Measurements from ENCODE around the gene ALOX12. TPM values are rescaled to one million over a fixed set of nuclear protein-coding genes. Genes with fewer than 3 reads are reported as not detected.

Gene ALOX12
- polyA plus RNA-seq, 1 experiment: not detected

DNA sequence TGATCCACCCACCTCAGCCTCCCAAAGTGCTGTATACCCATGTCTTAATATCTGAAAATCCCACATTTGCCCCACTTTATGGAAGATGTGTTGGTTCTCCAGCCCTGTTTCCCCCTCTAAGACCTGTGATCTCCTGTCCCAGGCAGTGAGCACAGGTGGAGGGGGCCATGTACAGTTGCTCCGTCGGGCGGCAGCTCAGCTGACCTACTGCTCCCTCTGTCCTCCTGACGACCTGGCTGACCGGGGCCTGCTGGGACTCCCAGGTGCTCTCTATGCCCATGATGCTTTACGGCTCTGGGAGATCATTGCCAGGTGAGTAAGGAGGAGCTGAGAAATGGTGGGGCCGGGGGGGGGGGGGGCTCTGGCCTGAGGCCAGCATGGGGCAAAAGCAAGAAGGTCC, 9.9 kb downstream of the ALOX12 start:
- TF ChIP-seq, protein P1, sequence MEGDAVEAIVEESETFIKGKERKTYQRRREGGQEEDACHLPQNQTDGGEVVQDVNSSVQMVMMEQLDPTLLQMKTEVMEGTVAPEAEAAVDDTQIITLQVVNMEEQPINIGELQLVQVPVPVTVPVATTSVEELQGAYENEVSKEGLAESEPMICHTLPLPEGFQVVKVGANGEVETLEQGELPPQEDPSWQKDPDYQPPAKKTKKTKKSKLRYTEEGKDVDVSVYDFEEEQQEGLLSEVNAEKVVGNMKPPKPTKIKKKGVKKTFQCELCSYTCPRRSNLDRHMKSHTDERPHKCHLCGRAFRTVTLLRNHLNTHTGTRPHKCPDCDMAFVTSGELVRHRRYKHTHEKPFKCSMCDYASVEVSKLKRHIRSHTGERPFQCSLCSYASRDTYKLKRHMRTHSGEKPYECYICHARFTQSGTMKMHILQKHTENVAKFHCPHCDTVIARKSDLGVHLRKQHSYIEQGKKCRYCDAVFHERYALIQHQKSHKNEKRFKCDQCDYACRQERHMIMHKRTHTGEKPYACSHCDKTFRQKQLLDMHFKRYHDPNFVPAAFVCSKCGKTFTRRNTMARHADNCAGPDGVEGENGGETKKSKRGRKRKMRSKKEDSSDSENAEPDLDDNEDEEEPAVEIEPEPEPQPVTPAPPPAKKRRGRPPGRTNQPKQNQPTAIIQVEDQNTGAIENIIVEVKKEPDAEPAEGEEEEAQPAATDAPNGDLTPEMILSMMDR (IDR thresholded peaks at IDR 0.05; ENCODE audit: insufficient read depth, low read depth, low read length): no peak
- no peak overlapping the region for H3K4me3 ChIP-seq (ENCODE audit: low read depth, low read length)
- ChIA-PET CTCF (interaction anchor here (0.6 to 13.5 kb wide), 4 partner anchors 91 to 340 kb away, joined by 3 to 183 read pairs (median 30); no protein-coding TSS in a partner anchor), POLR2A (no interaction called here)
- H3K36me3 ChIP-seq (ENCODE audit: control insufficient read depth, insufficient read depth, low read length): peaks cover 8% of the 10 kb centered on the region
- no peak for DNase-seq (ENCODE audit: low read depth)
- no peaks in the 10 kb centered on the region for H3K27me3 ChIP-seq (ENCODE audit: control insufficient read depth, insufficient read depth, low read length)

DNA sequence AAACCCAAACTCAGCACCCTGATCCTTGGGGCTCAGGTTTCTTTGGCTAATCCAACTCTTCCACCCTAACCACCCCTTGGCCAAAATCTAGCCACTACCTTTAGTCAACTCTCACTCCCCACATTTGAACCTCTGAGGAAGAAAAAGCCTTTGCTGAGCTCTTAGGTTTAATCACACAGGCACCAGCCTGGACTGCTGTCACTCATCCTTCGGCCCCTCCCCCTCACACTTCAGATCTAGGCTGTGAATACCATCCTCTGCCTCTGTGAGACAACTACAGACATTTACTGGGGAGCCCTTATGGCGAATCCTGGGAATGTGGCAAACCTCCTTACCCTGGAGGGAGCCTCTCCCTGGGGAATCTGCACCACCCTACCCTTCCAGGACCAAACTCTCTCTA, 11.3 kb downstream of the ALOX12 start:
- no peak overlapping the region for H3K4me3 ChIP-seq (ENCODE audit: low read depth, low read length)
- TF ChIP-seq, protein P1 (IDR thresholded peaks at IDR 0.05; ENCODE audit: insufficient read depth, low read depth, low read length): no peak
- no peaks in the 10 kb centered on the region for H3K27me3 ChIP-seq (ENCODE audit: control insufficient read depth, insufficient read depth, low read length)
- peaks cover 7% of the 10 kb centered on the region for H3K36me3 ChIP-seq (ENCODE audit: control insufficient read depth, insufficient read depth, low read length)
- POLR2A ChIA-PET: no interaction called here
- CTCF ChIA-PET: interaction anchor here (8.6 to 13.5 kb wide), 2 partner anchors 93 to 96 kb away, joined by 52 to 183 read pairs; no protein-coding TSS in a partner anchor
- DNase-seq (ENCODE audit: low read depth): no peak

DNA sequence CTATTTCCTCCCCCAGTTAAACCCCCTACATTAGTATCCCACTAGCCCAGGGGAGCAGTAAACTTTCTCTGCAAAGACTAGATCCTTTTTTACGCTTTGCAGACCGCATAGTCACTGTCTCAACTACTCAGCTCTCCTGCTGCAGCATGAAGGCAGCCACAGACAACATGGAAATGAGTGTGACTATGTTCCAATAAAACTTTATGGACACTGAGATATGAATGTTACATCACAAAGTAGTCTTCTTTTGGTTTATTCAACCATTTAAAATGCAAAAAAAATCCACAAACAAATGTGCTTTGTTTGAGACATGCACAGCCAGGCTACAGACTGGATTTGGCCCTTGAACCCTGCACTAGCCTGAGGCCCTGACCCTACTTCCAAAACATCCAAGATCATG, 14.7 kb downstream of the ALOX12 start:
- Histone ChIP-seq H3K27me3 (ENCODE audit: control insufficient read depth, insufficient read depth, low read length) (no peaks in the 10 kb centered on the region), H3K36me3 (ENCODE audit: control insufficient read depth, insufficient read depth, low read length) (peaks cover 5% of the 10 kb centered on the region), H3K4me3 (ENCODE audit: low read depth, low read length) (no peak overlapping the region)
- no peak for DNase-seq (ENCODE audit: low read depth)
- CTCF ChIA-PET: interaction anchor here (1.0 to 13.5 kb wide), 4 partner anchors 10 to 286 kb away, joined by 3 to 183 read pairs (median 4); no protein-coding TSS in a partner anchor
- POLR2A ChIA-PET: no interaction called here
- TF ChIP-seq, protein P1 (IDR thresholded peaks at IDR 0.05; ENCODE audit: insufficient read depth, low read depth, low read length): no peak

DNA sequence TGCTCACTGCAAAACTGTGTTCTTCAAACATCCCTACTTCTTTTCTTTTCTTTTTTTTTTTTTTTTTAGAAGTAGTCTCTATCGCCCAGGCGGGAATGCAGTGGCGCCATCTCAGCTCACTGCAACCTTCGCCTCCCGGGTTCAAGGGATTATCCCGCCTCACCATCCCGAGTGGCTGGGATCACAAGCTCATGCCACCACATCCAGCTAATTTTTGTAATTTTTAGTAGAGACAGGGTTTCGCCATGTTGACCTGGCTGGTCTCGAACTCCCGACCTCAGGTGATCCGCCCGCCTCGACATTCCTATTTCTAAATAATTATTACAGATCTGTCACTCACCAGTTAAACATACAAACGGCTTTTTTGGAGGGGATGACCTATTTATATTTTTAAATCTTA, 15.6 kb downstream of the ALOX12 start:
- DNase-seq (ENCODE audit: low read depth): no peak
- Histone ChIP-seq H3K27me3 (ENCODE audit: control insufficient read depth, insufficient read depth, low read length) (no peaks in the 10 kb centered on the region), H3K36me3 (ENCODE audit: control insufficient read depth, insufficient read depth, low read length) (peaks cover 5% of the 10 kb centered on the region), H3K4me3 (ENCODE audit: low read depth, low read length) (peak overlapping the region; percentile 99)
- TF ChIP-seq, protein P1 (IDR thresholded peaks at IDR 0.05; ENCODE audit: insufficient read depth, low read depth, low read length): no peak
- CTCF ChIA-PET: interaction anchor here (0.6 to 13.5 kb wide), 4 partner anchors 11 to 345 kb away, joined by 3 to 183 read pairs (median 4); no protein-coding TSS in a partner anchor
- POLR2A ChIA-PET: no interaction called here

DNA sequence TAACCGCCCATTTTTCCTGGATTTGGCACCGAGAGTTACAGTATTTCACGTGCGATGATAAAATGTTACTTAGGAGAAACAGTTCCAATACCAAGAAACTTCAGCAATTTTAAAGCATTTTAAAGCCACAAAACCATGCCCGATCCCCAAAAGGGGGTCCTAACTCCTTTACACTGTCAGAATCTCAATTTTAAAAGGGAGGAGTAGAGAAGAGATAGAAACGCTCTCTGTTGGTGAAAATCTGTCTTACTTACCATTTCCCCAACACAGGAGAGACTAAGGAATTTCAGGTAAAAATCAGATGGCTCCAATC, 16.0 kb downstream of the ALOX12 start:
- no peak for DNase-seq (ENCODE audit: low read depth)
- H3K4me3 ChIP-seq (ENCODE audit: low read depth, low read length): peak overlapping the region; percentile 99
- H3K36me3 ChIP-seq (ENCODE audit: control insufficient read depth, insufficient read depth, low read length): peaks cover 6% of the 10 kb centered on the region
- ChIA-PET POLR2A (no interaction called here), CTCF (interaction anchor here (0.7 to 1.0 kb wide), 4 partner anchors 11 to 97 kb away, joined by 3 to 5 read pairs (median 3); no protein-coding TSS in a partner anchor)
- H3K27me3 ChIP-seq (ENCODE audit: control insufficient read depth, insufficient read depth, low read length): no peaks in the 10 kb centered on the region
- TF ChIP-seq, protein P1 (IDR thresholded peaks at IDR 0.05; ENCODE audit: insufficient read depth, low read depth, low read length): no peak

Data from BJ (cell line).